BE2C (cell line): ENCODE data around the gene ANKRA2.

ENCODE experiments used
- DNase-seq: peaks from one replicate; pipeline ENCODE4 v3.0.0-alpha.2; 2020
- H3K27me3 ChIP-seq: fragments of 250-450 bp; sonication (Bioruptor Pico); 2 replicates; pipeline ENCODE4 v1.5.1; 2020; ENCODE audit warnings: mild to moderate bottlenecking
- H3K36me3 ChIP-seq: fragments of 250-450 bp; sonication (Bioruptor Pico); 2 replicates; pipeline ENCODE4 v1.5.1; 2020; ENCODE audit warnings: mild to moderate bottlenecking
- H3K4me1 ChIP-seq: fragments of 250-450 bp; sonication (Bioruptor Pico); 2 replicates; pipeline ENCODE4 v1.5.1; 2020
- H3K4me3 ChIP-seq: 2 replicates; pipeline ENCODE4 v1.5.1; 2011; ENCODE audit warnings: low read depth, low read length
- H3K9me3 ChIP-seq: fragments of 250-450 bp; sonication (Bioruptor Pico); 2 replicates; pipeline ENCODE4 v1.5.1; 2020
- TF ChIP-seq, protein P1 (sequence below): IDR thresholded peaks from 2 replicates; pipeline ENCODE4 v1.5.1; 2012; ENCODE audit warnings: mild to moderate bottlenecking, low read depth, low read length

The ANKRA2 gene

GRCh38 chr5:73507062-73507461, 58.4 kb downstream of the ANKRA2 start:
- no peaks in the 10 kb centered on the region for H3K9me3 ChIP-seq
- no peak overlapping the region for H3K4me3 ChIP-seq
- no peak for DNase-seq
- H3K4me1 ChIP-seq = no peaks in the 10 kb centered on the region; the same call in 1 of the 2 replicates
- H3K36me3 ChIP-seq = peaks cover 54% of the 10 kb centered on the region
- H3K27me3 ChIP-seq = no peaks in the 10 kb centered on the region
- TF ChIP-seq, protein P1, sequence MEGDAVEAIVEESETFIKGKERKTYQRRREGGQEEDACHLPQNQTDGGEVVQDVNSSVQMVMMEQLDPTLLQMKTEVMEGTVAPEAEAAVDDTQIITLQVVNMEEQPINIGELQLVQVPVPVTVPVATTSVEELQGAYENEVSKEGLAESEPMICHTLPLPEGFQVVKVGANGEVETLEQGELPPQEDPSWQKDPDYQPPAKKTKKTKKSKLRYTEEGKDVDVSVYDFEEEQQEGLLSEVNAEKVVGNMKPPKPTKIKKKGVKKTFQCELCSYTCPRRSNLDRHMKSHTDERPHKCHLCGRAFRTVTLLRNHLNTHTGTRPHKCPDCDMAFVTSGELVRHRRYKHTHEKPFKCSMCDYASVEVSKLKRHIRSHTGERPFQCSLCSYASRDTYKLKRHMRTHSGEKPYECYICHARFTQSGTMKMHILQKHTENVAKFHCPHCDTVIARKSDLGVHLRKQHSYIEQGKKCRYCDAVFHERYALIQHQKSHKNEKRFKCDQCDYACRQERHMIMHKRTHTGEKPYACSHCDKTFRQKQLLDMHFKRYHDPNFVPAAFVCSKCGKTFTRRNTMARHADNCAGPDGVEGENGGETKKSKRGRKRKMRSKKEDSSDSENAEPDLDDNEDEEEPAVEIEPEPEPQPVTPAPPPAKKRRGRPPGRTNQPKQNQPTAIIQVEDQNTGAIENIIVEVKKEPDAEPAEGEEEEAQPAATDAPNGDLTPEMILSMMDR = no peak

GRCh38 chr5:73506459-73506955, 58.9 kb downstream of the ANKRA2 start:
- Histone ChIP-seq H3K9me3 (no peaks in the 10 kb centered on the region), H3K27me3 (no peaks in the 10 kb centered on the region), H3K4me1 (no peaks in the 10 kb centered on the region; the same call in 1 of the 2 replicates), H3K36me3 (peaks cover 58% of the 10 kb centered on the region), H3K4me3 (no peak overlapping the region)
- DNase-seq = no peak
- TF ChIP-seq, protein P1 = no peak
